Prostate gland (tissue), 2 donors: ENCODE results near the gene SCN2A.

ENCODE experiments used
- CTCF ChIP-seq, 4 experiments: fragments of 200-600 bp in 2 of 4; fragments of 450-650 bp in 2 of 4; sonication (generic) in 2 of 4; IDR thresholded peaks; 1 replicate in 3 of 4; 2 replicates in 1 of 4; pipeline ENCODE4 v1.5.1; 2016 to 2019; ENCODE audit warnings: antibody characterized with exemption in 4 of 4, mild to moderate bottlenecking in 2 of 4, moderate library complexity in 2 of 4
- POLR2AphosphoS5 ChIP-seq: sonication (generic); formaldehyde crosslinking; IDR thresholded peaks from one replicate; pipeline ENCODE4 v1.6.1; 2017; ENCODE audit warnings: antibody characterized with exemption

- no peak for TF ChIP-seq CTCF (IDR thresholded peaks at IDR 0.05)
- no peak for TF ChIP-seq POLR2AphosphoS5
Measured at GRCh38 chr2:165227571-165227970, 11.6 kb upstream of the SCN2A start.
